Neural cell (in vitro differentiated cells): ENCODE results near the gene FILIP1. TPM values are rescaled to one million over a fixed set of nuclear protein-coding genes. Genes with fewer than 3 reads are reported as not detected.

ENCODE experiments used
- H2AFZ ChIP-seq: fragments of 200-600, 300-800 bp; sonication (generic), shearing (Covaris generic); 2 replicates; pipeline ENCODE4 v1.6.0; 2014; ENCODE audit warnings: low read depth, mild to moderate bottlenecking, antibody characterized with exemption, low read length, moderate library complexity
- H3F3A ChIP-seq: fragments of 200-600 bp; shearing (Covaris generic); 2 replicates; pipeline ENCODE4 v1.6.1; 2016; ENCODE audit warnings: mild to moderate bottlenecking, moderate library complexity, mixed read lengths, antibody characterized with exemption, low read length; ENCODE audit not compliant: insufficient read depth, poor library complexity, severe bottlenecking
- H3K27ac ChIP-seq: fragments of 200-600, 300-800 bp; sonication (generic), shearing (Covaris generic); 2 replicates; pipeline ENCODE4 v1.5.1; 2014; ENCODE audit warnings: mild to moderate bottlenecking, low read length, moderate library complexity
- H3K27me3 ChIP-seq: fragments of 300-800, 200-600 bp; sonication (generic), shearing (Covaris generic); 2 replicates; pipeline ENCODE4 v1.6.0; 2014; ENCODE audit warnings: mild to moderate bottlenecking, low read depth, low read length, moderate library complexity; ENCODE audit not compliant: insufficient read depth
- H3K36me3 ChIP-seq: fragments of 300-800, 200-600 bp; sonication (generic), shearing (Covaris generic); 2 replicates; pipeline ENCODE4 v1.5.1; 2014; ENCODE audit warnings: mild to moderate bottlenecking, antibody characterized with exemption, low read length, moderate library complexity; ENCODE audit not compliant: insufficient read depth
- H3K4me2 ChIP-seq: fragments of 300-800, 200-600 bp; sonication (generic), shearing (Covaris generic); 2 replicates; pipeline ENCODE4 v1.6.0; 2014; ENCODE audit warnings: mild to moderate bottlenecking, low read length
- H3K4me3 ChIP-seq: fragments of 300-800, 200-600 bp; sonication (generic), shearing (Covaris generic); 2 replicates; pipeline ENCODE4 v1.5.1; 2014; ENCODE audit warnings: mild to moderate bottlenecking, low read length, moderate library complexity
- H3K79me2 ChIP-seq: fragments of 200-600 bp; shearing (Covaris generic); replicated peaks from 2 replicates; pipeline ENCODE4 v1.6.0; 2014; ENCODE audit warnings: mild to moderate bottlenecking, low read length, moderate library complexity; ENCODE audit not compliant: insufficient read depth
- H3K9ac ChIP-seq: fragments of 300-800, 200-600 bp; sonication (generic), shearing (Covaris generic); 2 replicates; pipeline ENCODE4 v1.6.1; 2016; ENCODE audit warnings: mild to moderate bottlenecking, low read length, mixed read lengths
- H3K9me2 ChIP-seq: fragments of 200-600 bp; shearing (Covaris generic); 2 replicates; pipeline ENCODE4 v1.6.1; 2016; ENCODE audit warnings: mild to moderate bottlenecking, low read length, mixed read lengths; ENCODE audit not compliant: insufficient read depth
- H3K9me3 ChIP-seq: fragments of 200-600, 300-800 bp; sonication (generic), shearing (Covaris generic); 2 replicates; pipeline ENCODE4 v1.6.1; 2016; ENCODE audit warnings: mild to moderate bottlenecking, mixed run types, low read length, moderate library complexity, mixed read lengths
- H4K20me1 ChIP-seq: fragments of 200-600 bp; shearing (Covaris generic); 2 replicates; pipeline ENCODE4 v1.6.1; 2016; ENCODE audit warnings: mild to moderate bottlenecking, mixed run types; ENCODE audit not compliant: insufficient read depth
- EP300 ChIP-seq: fragments of 450-650 bp; conservative IDR thresholded peaks from 2 replicates; pipeline ENCODE4 v1.6.1; 2014; ENCODE audit warnings: antibody characterized with exemption, mild to moderate bottlenecking, moderate library complexity; ENCODE audit not compliant: poor library complexity, severe bottlenecking
- EZH2 ChIP-seq: fragments of 200-600, 300-800 bp; shearing (Covaris generic), sonication (generic); IDR thresholded peaks from 2 replicates; pipeline ENCODE4 v1.6.1; 2014; ENCODE audit warnings: antibody characterized with exemption, low read length, borderline replicate concordance, mild to moderate bottlenecking; ENCODE audit not compliant: insufficient read depth, poor library complexity, severe bottlenecking
- MXI1 ChIP-seq: fragments of 450-650 bp; conservative IDR thresholded peaks from 2 replicates; pipeline ENCODE4 v1.6.1; 2014; ENCODE audit warnings: antibody characterized with exemption, mild to moderate bottlenecking; ENCODE audit not compliant: poor library complexity, severe bottlenecking
- POLR2AphosphoS5 ChIP-seq: IDR thresholded peaks from 2 replicates; pipeline ENCODE4 v1.6.1; 2012
- RAD21 ChIP-seq: fragments of 450-650 bp; conservative IDR thresholded peaks from 2 replicates; pipeline ENCODE4 v1.6.1; 2014; ENCODE audit warnings: antibody characterized with exemption, mild to moderate bottlenecking, moderate library complexity
- REST ChIP-seq: IDR thresholded peaks from 2 replicates; pipeline ENCODE4 v1.6.1; 2012; ENCODE audit warnings: borderline replicate concordance
- SMC3 ChIP-seq: fragments of 450-650 bp; conservative IDR thresholded peaks from 2 replicates; pipeline ENCODE4 v1.6.1; 2014; ENCODE audit warnings: antibody characterized with exemption, mild to moderate bottlenecking, moderate library complexity; ENCODE audit not compliant: poor library complexity
- TAF1 ChIP-seq: IDR thresholded peaks from 2 replicates; pipeline ENCODE4 v1.6.1; 2012; ENCODE audit warnings: low read depth
- polyA plus RNA-seq: library from polyadenylated mRNA; depleted of rRNA; stranded (reverse); fragments of >200 nt; gene quantifications from 2 replicates; pipeline ENCODE4 v1.2.3, GENCODE V29; 2014
- TF ChIP-seq, protein P1 (sequence below): fragments of 450-650 bp; IDR thresholded peaks from 2 replicates; pipeline ENCODE4 v1.5.1; 2014; ENCODE audit warnings: antibody characterized with exemption, mild to moderate bottlenecking, moderate library complexity; ENCODE audit not compliant: poor library complexity, severe bottlenecking

Gene FILIP1
- polyA plus RNA-seq, 1 donor from 2014 or later, result 1.4 TPM

- H2AFZ ChIP-seq, result no peak overlapping the region
- H3K27me3 ChIP-seq, result no peaks in the 10 kb centered on the region
These were observed 72.1 kb downstream of the FILIP1 start for GRCh38 chr6:75421316-75422023.

GRCh38 chr6:75419980-75420379 is 73.6 kb downstream of the FILIP1 start:
- Histone ChIP-seq H3K27ac (no peak overlapping the region), H3K4me2 (no peak overlapping the region), H3K9me2 (no peaks in the 10 kb centered on the region), H3K4me3 (no peak overlapping the region), H3K9ac (no peak overlapping the region), H3F3A (no peaks in the 10 kb centered on the region), H2AFZ (no peak overlapping the region), H3K36me3 (no peaks in the 10 kb centered on the region), H3K9me3 (no peaks in the 10 kb centered on the region), H4K20me1 (no peaks in the 10 kb centered on the region), H3K79me2 (no peaks in the 10 kb centered on the region), H3K27me3 (no peaks in the 10 kb centered on the region)
- TF ChIP-seq EP300, result no peak
- no peak for TF ChIP-seq POLR2AphosphoS5
- no peak for TF ChIP-seq REST

More at GRCh38 chr6:75421316-75422023, 72.1 kb downstream of the FILIP1 start:
- no peak overlapping the region for H3K4me3 ChIP-seq
- no peaks in the 10 kb centered on the region for H3K9me3 ChIP-seq
- no peak overlapping the region for H3K4me2 ChIP-seq
- H3K9me2 ChIP-seq, result no peaks in the 10 kb centered on the region
- no peaks in the 10 kb centered on the region for H3K36me3 ChIP-seq
- H3F3A ChIP-seq, result no peaks in the 10 kb centered on the region
- H3K9ac ChIP-seq, result no peak overlapping the region
- H4K20me1 ChIP-seq, result no peaks in the 10 kb centered on the region
- no peaks in the 10 kb centered on the region for H3K79me2 ChIP-seq
- no peak overlapping the region for H3K27ac ChIP-seq
- TF ChIP-seq TAF1 (no peak), EZH2 (no peak), POLR2AphosphoS5 (no peak), MXI1 (no peak), REST (no peak), SMC3 (no peak), RAD21 (no peak), EP300 (no peak)
- TF ChIP-seq, protein P1, sequence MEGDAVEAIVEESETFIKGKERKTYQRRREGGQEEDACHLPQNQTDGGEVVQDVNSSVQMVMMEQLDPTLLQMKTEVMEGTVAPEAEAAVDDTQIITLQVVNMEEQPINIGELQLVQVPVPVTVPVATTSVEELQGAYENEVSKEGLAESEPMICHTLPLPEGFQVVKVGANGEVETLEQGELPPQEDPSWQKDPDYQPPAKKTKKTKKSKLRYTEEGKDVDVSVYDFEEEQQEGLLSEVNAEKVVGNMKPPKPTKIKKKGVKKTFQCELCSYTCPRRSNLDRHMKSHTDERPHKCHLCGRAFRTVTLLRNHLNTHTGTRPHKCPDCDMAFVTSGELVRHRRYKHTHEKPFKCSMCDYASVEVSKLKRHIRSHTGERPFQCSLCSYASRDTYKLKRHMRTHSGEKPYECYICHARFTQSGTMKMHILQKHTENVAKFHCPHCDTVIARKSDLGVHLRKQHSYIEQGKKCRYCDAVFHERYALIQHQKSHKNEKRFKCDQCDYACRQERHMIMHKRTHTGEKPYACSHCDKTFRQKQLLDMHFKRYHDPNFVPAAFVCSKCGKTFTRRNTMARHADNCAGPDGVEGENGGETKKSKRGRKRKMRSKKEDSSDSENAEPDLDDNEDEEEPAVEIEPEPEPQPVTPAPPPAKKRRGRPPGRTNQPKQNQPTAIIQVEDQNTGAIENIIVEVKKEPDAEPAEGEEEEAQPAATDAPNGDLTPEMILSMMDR, result no peak
